Omental fat pad (tissue), 4 donors: ENCODE data around the gene PODXL. TPM values are rescaled to one million over a fixed set of nuclear protein-coding genes. Genes with fewer than 3 reads are reported as not detected.

Source experiments
- ATAC-seq: fragments of 150-250 bp; one replicate; pipeline ENCODE4 v1.9.1; 2016; ENCODE audit warnings: mild to moderate bottlenecking, moderate library complexity; ENCODE audit not compliant: low FRiP score
- DNase-seq: peaks from one replicate; pipeline ENCODE4 v3.0.0-alpha.2; 2019; ENCODE audit warnings: low spot score
- total RNA-seq, 4 donors: library from RNA; depleted of rRNA; stranded (reverse); fragments of >200 nt; gene quantifications; one replicate each; pipeline ENCODE4 v1.1.0, GENCODE V29; 2016
- TF ChIP-seq, protein P1 (sequence below), 3 donors: fragments of 450-650 bp; IDR thresholded peaks; one replicate each; pipeline ENCODE4 v1.5.1; 2016 to 2017; ENCODE audit warnings: antibody characterized with exemption in 3 of 3, mild to moderate bottlenecking in 3 of 3, moderate library complexity in 2 of 3

Gene PODXL
- total RNA-seq, 4 donors from 2014 or later = 40.0 to 102 (median 71.6) TPM

DNA sequence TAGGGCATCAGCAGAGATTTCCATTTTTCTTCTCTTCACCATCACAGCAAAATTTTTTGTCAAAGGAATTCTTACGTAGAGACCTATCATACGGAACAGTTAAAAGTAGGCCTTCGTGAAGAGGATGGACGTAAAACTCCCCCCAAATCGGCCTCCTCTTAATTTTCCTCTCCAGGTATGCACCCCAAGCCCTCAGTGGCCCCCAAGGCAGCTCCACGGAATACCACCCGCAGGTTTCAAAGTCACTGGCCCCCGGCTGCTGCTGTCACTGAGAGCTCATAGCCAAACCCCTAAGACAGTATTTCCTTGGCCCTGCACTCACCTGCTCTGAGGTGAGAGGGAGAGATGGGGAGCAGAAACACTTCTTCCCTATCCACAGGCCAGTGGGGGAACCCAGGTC, 8.8 kb downstream of the PODXL start:
- DNase-seq = no peak
- TF ChIP-seq, protein P1, sequence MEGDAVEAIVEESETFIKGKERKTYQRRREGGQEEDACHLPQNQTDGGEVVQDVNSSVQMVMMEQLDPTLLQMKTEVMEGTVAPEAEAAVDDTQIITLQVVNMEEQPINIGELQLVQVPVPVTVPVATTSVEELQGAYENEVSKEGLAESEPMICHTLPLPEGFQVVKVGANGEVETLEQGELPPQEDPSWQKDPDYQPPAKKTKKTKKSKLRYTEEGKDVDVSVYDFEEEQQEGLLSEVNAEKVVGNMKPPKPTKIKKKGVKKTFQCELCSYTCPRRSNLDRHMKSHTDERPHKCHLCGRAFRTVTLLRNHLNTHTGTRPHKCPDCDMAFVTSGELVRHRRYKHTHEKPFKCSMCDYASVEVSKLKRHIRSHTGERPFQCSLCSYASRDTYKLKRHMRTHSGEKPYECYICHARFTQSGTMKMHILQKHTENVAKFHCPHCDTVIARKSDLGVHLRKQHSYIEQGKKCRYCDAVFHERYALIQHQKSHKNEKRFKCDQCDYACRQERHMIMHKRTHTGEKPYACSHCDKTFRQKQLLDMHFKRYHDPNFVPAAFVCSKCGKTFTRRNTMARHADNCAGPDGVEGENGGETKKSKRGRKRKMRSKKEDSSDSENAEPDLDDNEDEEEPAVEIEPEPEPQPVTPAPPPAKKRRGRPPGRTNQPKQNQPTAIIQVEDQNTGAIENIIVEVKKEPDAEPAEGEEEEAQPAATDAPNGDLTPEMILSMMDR (IDR thresholded peaks at IDR 0.05) = no peak
- ATAC-seq = no peak

DNA sequence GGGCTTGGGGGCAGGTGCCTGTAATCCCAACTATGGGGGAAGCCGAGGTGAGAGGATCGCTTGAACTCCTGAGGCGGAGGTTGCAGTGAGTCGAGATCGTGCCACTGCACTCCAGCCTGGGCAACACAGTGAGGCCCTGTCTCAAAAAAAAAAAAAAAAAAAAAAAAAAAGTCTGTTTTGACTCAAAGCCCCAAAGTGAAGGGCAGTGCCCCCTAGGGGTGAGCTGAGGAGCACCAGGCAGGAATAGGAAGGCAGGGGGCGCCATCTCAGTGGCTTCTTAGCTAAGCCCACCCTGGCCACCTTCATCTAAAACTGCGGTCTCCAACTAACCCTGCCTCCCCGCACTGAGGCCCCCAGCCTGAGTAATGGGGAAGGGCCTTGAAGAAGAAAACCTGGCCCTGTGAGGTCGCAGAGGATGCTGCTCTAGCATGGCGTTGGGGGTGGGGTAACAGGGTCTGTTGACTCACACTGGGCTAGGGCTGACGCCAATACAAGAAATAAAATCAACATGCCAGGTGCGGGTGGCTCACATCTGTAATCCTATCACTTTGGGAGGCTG, 9.8 kb downstream of the PODXL start:
- ATAC-seq (no peak), DNase-seq (no peak)
- TF ChIP-seq, protein P1 (IDR thresholded peaks at IDR 0.05) = peak in 1 of 3 donors; percentile 34

DNA sequence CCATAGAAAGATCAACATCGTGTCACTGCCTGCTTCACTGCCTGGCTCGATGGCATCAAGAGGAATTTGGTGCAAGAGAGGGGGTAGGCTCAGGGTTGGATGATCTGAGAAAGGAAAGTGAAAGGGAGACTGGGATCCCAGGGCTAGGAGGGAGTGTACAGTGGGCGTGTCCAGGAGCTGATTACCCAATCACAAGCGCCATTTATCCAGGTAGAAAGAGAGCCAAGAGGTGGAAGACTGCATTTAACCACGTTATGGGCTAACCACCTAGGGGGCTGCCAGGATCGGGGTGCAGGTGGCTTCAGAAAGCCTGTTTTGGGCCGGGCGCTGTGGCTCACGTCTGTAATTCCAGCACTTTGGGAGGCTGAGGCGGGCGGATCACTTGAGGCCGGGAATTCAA, 10.3 kb downstream of the PODXL start:
- DNase-seq (no peak), ATAC-seq (peak; percentile 72)
- TF ChIP-seq, protein P1 (IDR thresholded peaks at IDR 0.05) = no peak

DNA sequence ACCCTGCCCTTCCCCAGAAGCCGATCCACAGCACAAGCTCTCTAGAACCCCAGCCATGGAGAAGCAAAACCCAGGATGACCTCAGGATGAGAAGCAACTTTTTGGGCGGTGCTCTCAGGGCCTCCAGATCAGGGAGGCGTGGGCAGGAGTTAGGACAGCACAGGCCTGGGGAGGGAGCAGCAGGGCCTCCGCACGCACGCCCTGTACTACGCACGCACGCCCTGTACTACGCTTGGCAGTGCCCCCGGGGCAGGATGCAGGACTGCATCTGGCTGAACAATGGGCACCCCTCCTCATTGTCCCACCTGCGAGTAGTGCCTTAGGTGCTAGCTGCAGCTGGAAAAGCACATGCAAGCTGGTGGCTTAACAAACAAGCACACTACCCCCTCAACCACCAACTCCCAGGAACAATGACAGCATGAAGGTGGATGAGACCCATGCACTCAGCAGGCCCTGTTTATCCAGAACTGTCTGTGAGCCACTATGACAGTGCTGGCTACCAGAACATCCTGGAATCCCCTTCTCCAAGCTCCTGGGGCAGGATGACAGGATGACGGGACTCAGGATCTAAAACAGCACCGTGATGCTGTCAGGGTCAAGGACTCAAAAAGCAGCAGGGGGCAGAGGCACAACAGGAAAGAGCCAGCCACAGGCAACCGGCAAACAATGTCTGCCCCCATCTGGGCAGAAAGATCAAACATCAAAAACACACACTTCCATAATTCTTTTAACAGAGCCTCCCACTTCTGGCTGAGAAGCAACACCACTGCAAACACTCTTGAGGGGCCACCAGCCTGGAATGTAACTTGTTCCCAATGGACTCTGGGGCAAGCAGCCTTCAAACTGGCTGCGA, 11.8 kb downstream of the PODXL start:
- ATAC-seq (peak; percentile 39), DNase-seq (no peak)
- TF ChIP-seq, protein P1 (IDR thresholded peaks at IDR 0.05) = no peak

DNA sequence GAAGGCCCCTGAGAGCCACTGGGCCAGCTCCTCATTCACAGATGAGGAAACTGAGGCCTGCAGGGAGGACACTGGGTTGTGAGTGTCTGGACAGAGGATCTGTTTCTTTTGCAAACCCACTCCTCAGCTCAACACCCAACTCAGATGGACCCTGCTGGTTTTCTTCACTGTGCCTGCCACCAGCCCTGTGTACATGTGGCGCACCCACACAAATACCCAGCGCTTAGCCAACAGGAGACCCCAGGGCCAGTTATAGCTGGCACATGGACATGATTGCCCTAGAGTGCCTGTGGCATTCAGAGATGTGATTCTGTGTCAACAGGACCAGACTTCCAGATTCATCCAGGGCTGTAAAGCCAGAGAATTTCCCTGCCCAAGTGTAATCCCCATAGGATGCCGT, 12.4 kb downstream of the PODXL start:
- TF ChIP-seq, protein P1 (IDR thresholded peaks at IDR 0.05) = no peak
- ATAC-seq (no peak), DNase-seq (no peak)

DNA sequence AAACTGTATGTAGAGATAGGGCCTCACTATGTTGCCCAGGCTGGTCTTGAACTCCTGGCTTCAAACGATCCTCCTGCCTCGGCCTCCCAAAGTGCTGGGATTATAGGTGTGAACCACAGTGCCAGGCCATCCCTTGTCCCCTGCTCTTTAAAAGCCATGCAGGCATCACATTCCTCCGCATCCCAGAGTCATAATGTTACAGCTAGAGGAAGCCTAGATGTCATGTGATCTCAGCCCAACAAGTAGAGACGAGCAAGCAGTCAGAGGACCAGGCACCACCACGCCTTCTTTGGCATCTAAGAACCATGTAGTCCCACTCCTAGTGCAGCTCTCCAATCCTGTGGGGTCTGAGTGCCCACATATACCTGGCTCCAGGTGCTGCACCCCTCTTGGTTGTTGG, 13.1 kb downstream of the PODXL start:
- ATAC-seq (no peak), DNase-seq (no peak)
- TF ChIP-seq, protein P1 (IDR thresholded peaks at IDR 0.05) = no peak
